ENCODE results near the gene SMC3.
"Not testable (repeated sequence)": the region's sequence is repeated elsewhere in the genome, so short reads cannot be mapped to it uniquely, and the experiment has no call there.

The SMC3 gene

DNA sequence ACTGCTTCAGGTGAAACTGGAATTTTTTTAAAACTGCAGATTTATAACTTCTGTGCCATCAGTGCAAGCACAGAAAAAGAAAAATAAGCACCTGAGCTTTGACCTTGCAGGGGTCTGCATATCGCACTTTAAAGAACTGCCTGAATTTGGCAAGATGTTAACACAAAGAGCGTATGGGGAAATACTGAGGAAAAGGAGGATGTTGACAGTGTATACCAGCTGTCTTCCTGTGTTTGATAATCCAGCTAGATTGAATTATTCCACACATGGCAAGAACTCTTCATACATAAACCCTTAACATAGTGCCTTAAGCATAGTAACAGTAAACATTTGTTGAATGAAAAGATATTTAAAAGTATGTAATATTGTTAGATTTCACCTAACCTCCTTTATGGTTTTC, 30.0 kb downstream of the SMC3 start:
- DNase-seq, result no peak

DNA sequence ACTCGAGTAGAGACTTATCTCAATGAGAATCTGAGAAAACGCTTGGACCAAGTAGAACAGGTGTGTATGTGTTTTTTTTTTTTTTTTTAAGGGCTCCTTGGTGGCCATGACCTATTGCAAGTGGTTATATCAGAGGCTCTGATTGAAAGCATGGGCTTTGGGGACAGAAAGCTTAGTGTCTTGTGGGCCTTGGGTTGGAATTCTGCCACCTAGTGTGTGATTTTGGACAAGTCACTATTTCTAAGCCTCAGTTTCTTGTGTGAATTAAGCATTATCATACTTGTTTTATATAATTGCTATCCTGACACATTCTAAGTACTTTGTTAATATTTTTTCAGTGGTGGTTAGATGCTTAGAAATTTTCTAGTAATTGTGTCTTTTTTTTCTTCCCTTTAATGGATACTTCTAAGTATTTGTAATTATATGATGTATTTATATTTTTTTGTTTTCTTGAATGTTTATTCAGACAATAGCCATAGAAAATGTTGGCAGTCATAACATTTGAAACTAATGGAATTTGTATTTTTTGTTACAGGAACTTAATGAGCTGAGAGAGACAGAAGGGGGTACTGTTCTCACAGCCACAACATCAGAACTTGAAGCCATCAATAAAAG, 33.1 kb downstream of the SMC3 start:
- DNase-seq, result no peak

DNA sequence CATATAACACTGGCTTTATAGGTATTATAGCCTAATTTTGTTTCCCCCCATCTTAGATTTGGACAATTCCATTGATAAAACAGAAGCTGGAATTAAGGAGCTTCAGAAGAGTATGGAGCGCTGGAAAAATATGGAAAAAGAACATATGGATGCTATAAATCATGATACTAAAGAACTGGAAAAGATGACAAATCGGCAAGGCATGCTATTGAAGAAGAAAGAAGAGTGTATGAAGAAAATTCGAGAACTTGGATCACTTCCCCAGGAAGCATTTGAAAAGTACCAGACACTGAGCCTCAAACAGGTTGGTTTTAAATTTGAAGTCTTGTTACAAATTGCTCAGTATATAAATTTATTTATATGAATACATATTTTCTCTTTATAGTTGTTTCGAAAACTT, 34.1 kb downstream of the SMC3 start:
- no peak for DNase-seq

GRCh38 chr10:110608087-110608486, 40.6 kb downstream of the SMC3 start:
- no peak for DNase-seq

DNA sequence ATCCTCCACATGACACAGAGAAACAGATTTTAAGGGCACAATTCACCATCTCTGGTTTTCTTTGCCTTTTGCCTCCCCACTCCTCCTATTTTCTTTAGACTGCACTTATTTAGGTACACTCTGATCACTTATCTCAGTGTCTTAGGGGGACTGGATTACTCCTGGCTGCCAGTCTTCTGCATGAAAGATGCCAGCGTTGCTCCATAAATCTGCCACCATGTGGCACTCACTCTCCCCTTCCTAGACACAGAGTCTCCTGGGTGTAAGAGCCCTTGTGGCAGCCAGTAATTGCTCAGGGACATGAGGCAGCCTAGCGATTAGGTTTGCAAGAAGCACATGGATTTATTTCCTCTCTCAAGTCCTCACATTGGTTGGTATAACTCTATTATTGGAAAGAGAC, 42.1 kb downstream of the SMC3 start:
- peak; percentile 19 for DNase-seq

DNA sequence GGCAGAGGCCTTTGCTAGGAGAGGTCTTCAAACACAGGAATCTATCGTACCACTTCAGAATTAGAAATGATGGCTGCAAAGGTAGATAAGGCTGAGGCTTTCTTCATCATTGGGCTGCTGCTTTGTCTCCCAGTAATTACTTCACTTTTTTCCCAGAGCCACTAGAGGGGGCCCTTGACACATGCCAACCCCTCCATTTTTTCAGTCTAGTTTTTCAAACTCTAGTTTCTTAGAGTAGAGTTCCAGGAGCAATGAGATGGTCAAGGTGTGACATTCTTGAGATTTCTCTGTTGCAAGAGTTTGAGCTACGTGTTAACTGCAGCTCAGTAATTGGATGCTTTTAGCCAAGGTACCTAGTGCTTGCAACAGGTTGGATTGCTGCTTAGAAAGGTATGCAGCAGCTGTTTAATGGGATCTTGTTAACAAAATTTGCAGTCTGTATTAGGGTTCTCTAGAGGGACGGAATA, 42.8 kb downstream of the SMC3 start:
- DNase-seq, result peak; percentile 34

- DNase-seq, result not testable (repeated sequence)
These were observed 43.3 kb downstream of the SMC3 start for GRCh38 chr10:110610781-110611180.

- no peak for DNase-seq
These were observed 44.6 kb downstream of the SMC3 start for GRCh38 chr10:110612087-110612486.

GRCh38 chr10:110612629-110613028, 45.1 kb downstream of the SMC3 start:
- no peak for DNase-seq

DNA sequence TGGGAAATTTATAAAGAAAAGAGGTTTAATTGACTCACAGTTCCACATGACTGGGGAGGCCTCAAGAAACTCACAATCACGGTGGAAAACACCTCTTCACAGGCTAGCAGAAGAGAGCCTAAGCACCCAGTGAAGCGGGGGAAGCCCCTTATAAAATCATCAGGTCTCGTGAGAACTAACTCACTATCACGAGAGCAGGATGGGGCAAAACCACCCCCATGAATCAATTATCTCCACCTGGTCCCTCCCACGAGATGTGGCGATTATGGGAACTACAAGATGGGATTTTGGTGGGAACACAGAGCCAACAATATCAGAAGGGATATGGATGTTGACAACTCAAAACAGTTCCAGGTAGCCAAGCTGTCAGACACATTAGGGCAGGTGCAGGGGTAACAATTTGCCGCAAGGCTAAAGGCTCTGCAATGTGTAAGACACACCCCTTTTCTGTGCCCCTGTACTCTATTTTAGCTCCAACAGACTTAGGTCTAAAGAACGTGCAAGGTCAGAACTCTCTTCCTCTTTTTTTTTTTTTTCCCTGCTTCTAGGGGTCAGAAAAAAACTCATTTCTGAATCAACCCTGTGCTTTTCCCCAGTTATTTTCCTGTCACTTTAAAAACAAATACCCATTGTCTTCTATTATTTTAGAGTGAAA, 46.0 kb downstream of the SMC3 start:
- DNase-seq, result no peak

GRCh38 chr10:110613996-110614495, 46.6 kb downstream of the SMC3 start:
- DNase-seq, result no peak

- DNase-seq, result no peak
These were observed 47.7 kb downstream of the SMC3 start for GRCh38 chr10:110615057-110615747.

GRCh38 chr10:110616493-110617033, 49.1 kb downstream of the SMC3 start:
- no peak for DNase-seq

DNA sequence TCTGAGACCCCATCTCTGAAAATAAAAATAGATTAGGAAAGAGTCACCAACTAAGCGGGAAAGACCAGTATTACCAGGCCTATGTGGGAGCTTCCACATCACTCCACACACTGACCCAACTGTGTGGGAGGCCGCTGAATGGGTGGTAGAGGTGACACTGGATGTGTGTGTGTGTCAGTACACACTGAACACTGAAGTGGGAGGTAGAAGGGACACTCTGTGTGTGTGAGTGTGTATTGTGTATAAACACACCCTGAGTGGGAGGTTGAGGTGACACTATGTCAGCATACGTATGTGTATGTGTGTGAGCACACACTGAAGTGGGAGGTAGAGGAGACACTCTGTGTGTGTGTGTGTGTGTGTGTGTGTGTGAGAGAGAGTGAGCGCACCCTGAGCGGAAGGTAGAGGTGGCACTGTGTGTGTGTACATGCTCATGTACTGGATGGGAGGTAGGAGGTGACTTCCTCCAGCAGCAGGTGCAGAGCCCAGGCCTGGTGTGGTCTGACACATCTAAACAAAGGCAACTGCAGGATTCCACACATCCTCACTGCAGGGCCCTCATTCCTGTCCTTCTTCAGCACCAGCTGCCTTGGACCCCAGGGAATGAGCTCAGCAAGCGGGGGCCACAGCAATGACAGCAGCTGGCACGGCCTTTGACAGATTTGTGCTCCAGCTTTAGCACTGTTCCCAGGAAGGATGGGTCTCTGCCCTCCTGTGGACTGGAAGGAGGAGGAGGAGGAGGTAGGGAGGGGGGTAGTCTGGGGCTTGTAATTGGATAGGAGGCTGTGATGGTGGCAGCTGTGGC, 50.1 kb downstream of the SMC3 start:
- DNase-seq, result peak; percentile 78

GRCh38 chr10:110618230-110618610, 50.7 kb downstream of the SMC3 start:
- DNase-seq, result no peak

GRCh38 chr10:110619514-110620397, 52.3 kb downstream of the SMC3 start:
- DNase-seq, result peak; percentile 45

DNA sequence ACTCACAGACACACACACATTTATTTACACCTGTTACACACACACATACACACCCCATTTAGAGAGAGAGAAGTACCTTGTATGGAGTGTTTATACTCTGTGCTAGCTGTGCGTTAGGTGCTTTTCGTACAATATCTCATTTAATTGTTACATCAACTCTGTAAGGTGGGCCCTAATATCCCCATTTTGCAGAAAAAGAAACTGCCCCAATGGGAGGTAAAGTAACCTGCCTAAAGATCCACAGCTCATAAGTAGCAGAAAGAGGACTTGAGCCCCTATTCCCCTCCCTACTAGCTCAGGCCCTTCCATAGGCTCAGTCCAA, 52.9 kb downstream of the SMC3 start:
- DNase-seq, result no peak

- DNase-seq, result not testable (repeated sequence)
These were observed 55.8 kb downstream of the SMC3 start for GRCh38 chr10:110623316-110623715.

GRCh38 chr10:110625356-110625894, 57.9 kb downstream of the SMC3 start:
- DNase-seq, result no peak

- DNase-seq, result no peak
These were observed 58.7 kb downstream of the SMC3 start for GRCh38 chr10:110625951-110626855.

DNA sequence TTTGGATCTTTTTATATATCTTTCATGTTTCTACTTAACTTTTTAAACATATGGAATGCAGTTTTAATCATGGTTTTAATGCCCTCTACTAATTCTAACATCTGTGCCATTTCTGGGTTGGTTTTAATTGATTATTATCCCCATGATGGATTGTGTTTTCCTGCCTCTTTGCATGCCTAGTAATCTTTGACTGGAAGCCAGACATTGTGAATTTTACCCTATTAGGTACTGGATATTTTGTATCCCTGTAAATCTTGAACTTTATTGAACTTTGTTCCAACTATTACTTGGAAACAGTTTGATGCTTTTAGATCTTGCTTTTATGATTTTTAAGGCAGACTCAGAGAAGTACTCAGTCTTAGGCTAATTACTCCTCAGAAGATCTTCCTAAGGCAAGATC, 60.7 kb downstream of the SMC3 start:
- no peak for DNase-seq

Data from NCI-H345 (cell line).